Karpas-422 (cell line): ENCODE measurements around the gene GPR142. TPM values are rescaled to one million over a fixed set of nuclear protein-coding genes. Genes with fewer than 3 reads are reported as not detected.

ENCODE experiments used
- DNase-seq: peaks from one replicate; pipeline ENCODE4 v3.0.0-alpha.2; 2015
- H2AFZ ChIP-seq: fragments of 200-600 bp; sonication (generic); 2 replicates; pipeline ENCODE4 v1.6.1; 2014; ENCODE audit warnings: antibody characterized with exemption, low read length, mixed read lengths
- H3K27ac ChIP-seq: fragments of 200-600 bp; sonication (generic); 2 replicates; pipeline ENCODE4 v1.5.1; 2014; ENCODE audit warnings: mild to moderate bottlenecking, low read length, moderate library complexity
- H3K27me3 ChIP-seq: fragments of 200-600 bp; sonication (generic); 2 replicates; pipeline ENCODE4 v1.6.1; 2014; ENCODE audit warnings: low read length, mixed read lengths
- H3K36me3 ChIP-seq: fragments of 200-600 bp; sonication (generic); 2 replicates; pipeline ENCODE4 v1.6.1; 2014; ENCODE audit warnings: low read length, mixed read lengths; ENCODE audit not compliant: insufficient read depth
- H3K4me1 ChIP-seq: fragments of 200-600 bp; sonication (generic); 2 replicates; pipeline ENCODE4 v1.6.1; 2014; ENCODE audit warnings: mild to moderate bottlenecking, low read length, mixed read lengths
- H3K4me2 ChIP-seq: fragments of 200-600 bp; sonication (generic); 2 replicates; pipeline ENCODE4 v1.6.1; 2014; ENCODE audit warnings: low read length, low read depth, mild to moderate bottlenecking; ENCODE audit not compliant: poor library complexity, severe bottlenecking
- H3K4me3 ChIP-seq: fragments of 200-600 bp; sonication (generic); 2 replicates; pipeline ENCODE4 v1.5.1; 2014; ENCODE audit warnings: mild to moderate bottlenecking, antibody characterized with exemption, low read length, mixed read lengths
- H3K79me2 ChIP-seq: fragments of 200-600 bp; sonication (generic); 2 replicates; pipeline ENCODE4 v1.6.1; 2014; ENCODE audit warnings: mild to moderate bottlenecking, low read length, mixed read lengths
- H3K9ac ChIP-seq: fragments of 200-600 bp; sonication (generic); 2 replicates; pipeline ENCODE4 v1.6.0; 2014; ENCODE audit warnings: low read length
- H3K9me2 ChIP-seq: fragments of 200-600 bp; sonication (generic), shearing (Covaris generic); replicated peaks from 2 replicates; pipeline ENCODE4 v1.6.0; 2014; ENCODE audit warnings: mild to moderate bottlenecking, low read length, moderate library complexity; ENCODE audit not compliant: insufficient read depth
- H3K9me3 ChIP-seq: fragments of 300-700, 200-600 bp; sonication (generic); 2 replicates; pipeline ENCODE4 v1.6.1; 2014; ENCODE audit warnings: low read length, mixed read lengths
- H4K20me1 ChIP-seq: fragments of 200-600 bp; sonication (generic); 2 replicates; pipeline ENCODE4 v1.6.1; 2014; ENCODE audit warnings: mild to moderate bottlenecking, antibody characterized with exemption, low read length, low read depth; ENCODE audit not compliant: insufficient read depth
- total RNA-seq: library from RNA; depleted of rRNA; stranded (reverse); fragments of >200 nt; shearing (Covaris generic); gene quantifications from 2 replicates; pipeline ENCODE4 v1.2.3, GENCODE V29; 2014; ENCODE audit warnings: low replicate concordance

The GPR142 gene
- total RNA-seq, 1 experiment from 2014 or later = not detected

DNA sequence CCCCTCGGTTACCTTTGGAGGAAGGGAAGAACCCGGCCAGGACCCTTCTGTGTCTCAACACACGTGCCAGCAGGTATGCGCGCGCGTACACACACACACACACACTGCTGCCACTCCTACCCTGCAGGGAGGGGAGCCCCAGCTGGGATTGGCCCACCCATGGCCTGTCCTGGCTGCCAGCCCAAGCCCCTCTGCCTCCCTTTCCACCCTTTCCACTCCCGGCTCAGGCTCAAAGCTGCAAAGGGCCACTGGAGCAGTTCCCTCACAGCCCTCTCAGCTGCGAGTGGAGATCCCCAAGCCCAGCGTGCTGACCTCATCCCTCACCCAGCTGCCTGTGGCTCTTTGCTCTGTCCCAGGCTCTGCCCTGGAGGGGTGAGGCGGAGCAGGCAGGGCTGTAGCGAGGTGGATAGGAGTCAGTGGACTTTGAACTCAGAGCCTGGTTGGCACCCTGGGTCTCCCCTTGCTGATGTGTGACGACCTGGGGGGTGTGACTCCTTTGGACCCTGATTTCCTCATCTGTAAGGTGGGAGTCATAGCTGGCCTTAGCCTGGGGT, 26.8 kb upstream of the GPR142 start:
- Histone ChIP-seq H2AFZ (no peak overlapping the region), H4K20me1 (no peaks in the 10 kb centered on the region), H3K9ac (no peak overlapping the region), H3K36me3 (no peaks in the 10 kb centered on the region), H3K27ac (no peak overlapping the region), H3K27me3 (no peaks in the 10 kb centered on the region), H3K4me2 (no peak overlapping the region), H3K79me2 (no peaks in the 10 kb centered on the region), H3K4me1 (no peaks in the 10 kb centered on the region; the same call in 1 of the 2 replicates), H3K4me3 (no peak overlapping the region), H3K9me3 (no peaks in the 10 kb centered on the region), H3K9me2 (no peaks in the 10 kb centered on the region)
- no peak for DNase-seq

DNA sequence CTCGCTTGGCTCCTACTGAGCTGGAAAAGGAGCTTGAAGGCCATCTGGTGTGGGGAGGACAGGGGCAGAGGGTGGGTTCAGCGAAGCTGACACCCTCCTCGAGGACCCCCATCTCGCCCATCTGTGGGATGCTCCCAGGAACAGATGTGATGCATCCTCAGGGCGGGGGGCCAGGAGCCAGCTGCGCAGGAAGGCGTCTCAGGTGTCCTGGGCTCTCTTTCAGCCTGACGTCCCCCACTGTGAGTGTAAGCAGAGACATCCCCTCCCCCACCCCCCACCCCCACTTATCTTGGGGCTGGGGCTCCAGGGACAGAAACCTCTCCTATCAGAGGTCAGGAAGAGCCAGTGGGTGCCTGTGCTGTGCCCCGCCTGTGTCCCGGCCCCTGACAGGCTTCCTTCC, 25.1 kb upstream of the GPR142 start:
- H3K9me2 ChIP-seq = no peaks in the 10 kb centered on the region
- H3K9ac ChIP-seq = no peak overlapping the region
- no peaks in the 10 kb centered on the region; the same call in 1 of the 2 replicates for H3K4me1 ChIP-seq
- no peak overlapping the region for H2AFZ ChIP-seq
- no peaks in the 10 kb centered on the region for H3K9me3 ChIP-seq
- H3K36me3 ChIP-seq = no peaks in the 10 kb centered on the region
- H4K20me1 ChIP-seq = no peaks in the 10 kb centered on the region
- no peaks in the 10 kb centered on the region for H3K79me2 ChIP-seq
- H3K4me2 ChIP-seq = no peak overlapping the region
- no peaks in the 10 kb centered on the region for H3K27me3 ChIP-seq
- no peak for DNase-seq
- H3K27ac ChIP-seq = no peak overlapping the region
- no peak overlapping the region for H3K4me3 ChIP-seq

DNA sequence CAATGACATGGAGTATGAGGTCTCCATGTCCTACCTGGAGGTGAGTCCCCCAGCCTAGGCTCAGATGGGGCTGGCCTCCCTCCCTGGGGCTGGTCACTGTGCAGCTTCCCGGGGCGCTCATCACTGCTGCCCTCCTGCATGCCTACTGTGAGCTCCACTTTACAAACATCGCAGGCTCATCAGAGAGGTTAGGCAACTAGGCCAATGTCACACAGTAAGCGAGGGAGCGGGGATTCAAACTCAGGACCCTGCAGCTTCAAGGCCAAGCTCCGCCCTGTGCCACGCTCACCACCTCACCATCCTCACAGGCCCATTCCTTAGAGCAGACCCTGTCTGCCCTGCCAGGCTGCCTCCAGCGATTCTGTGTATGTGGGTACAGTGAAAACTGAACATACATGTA, 24.2 kb upstream of the GPR142 start:
- Histone ChIP-seq H3K4me3 (no peak overlapping the region), H3K27me3 (no peaks in the 10 kb centered on the region), H3K4me1 (no peaks in the 10 kb centered on the region; the same call in 1 of the 2 replicates), H3K9ac (no peak overlapping the region), H3K9me2 (no peaks in the 10 kb centered on the region), H3K4me2 (no peak overlapping the region), H2AFZ (no peak overlapping the region), H4K20me1 (no peaks in the 10 kb centered on the region), H3K79me2 (no peaks in the 10 kb centered on the region), H3K27ac (no peak overlapping the region), H3K9me3 (no peaks in the 10 kb centered on the region), H3K36me3 (no peaks in the 10 kb centered on the region)
- no peak for DNase-seq

DNA sequence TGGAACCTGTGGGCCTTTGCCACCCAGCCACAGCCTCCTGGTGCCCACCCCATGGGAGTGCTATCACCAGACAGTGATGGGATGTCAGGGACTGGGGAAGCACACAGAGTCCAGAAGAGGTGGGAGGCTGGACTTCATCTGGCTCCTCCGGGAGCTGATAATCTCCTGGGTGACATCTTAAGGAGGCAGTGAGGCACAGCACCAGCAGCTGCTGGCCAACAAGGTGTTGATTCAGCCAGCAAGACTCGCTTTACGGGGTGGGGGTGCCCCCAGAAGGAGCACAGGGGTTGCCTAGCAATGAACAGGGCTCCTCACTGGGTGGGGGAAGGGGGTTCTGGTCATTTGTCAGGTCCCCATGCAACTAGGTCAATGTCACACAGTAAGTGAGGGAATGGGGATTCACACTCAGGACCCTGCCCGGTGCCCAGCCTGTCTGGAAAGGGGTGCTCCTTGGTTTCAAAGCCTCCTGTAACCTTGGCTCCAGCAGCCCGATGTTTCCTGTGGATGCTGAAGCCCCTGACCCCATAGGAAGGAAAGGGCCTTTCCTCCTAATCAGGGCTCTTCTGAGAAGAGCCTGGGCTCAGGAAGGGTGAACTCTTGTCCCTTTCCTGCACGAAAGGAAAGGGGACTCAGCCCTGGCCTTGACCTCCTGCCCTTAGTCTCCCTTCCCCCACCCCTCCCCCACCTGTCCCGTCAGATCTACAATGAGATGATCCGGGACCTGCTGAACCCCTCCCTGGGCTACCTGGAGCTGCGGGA, 23.6 kb upstream of the GPR142 start:
- H3K4me2 ChIP-seq = no peak overlapping the region
- H3K4me3 ChIP-seq = no peak overlapping the region
- DNase-seq = no peak
- H3K9ac ChIP-seq = no peak overlapping the region
- no peak overlapping the region for H3K27ac ChIP-seq
- no peaks in the 10 kb centered on the region for H3K9me3 ChIP-seq
- no peak overlapping the region for H2AFZ ChIP-seq
- no peaks in the 10 kb centered on the region for H4K20me1 ChIP-seq
- H3K9me2 ChIP-seq = no peaks in the 10 kb centered on the region
- no peaks in the 10 kb centered on the region for H3K27me3 ChIP-seq
- no peaks in the 10 kb centered on the region for H3K36me3 ChIP-seq
- H3K79me2 ChIP-seq = no peaks in the 10 kb centered on the region
- H3K4me1 ChIP-seq = no peaks in the 10 kb centered on the region; the same call in 1 of the 2 replicates

DNA sequence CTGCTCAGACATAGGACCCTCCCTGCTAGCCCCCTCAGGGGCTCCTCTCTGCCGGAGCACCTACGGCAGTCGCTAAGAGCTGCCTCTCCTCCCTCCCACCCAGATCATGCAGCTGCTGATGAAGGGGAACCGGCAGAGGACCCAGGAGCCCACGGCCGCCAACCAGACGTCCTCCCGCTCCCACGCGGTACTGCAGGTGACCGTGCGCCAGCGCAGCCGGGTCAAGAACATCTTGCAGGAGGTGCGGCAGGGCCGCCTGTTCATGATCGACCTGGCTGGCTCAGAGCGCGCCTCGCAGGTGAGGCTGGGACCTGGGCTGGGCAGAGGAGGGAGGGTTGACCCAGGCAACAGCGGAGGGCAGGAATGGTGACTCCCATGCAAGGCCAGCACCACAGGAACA, 22.6 kb upstream of the GPR142 start:
- H3K9ac ChIP-seq = no peak overlapping the region
- no peak overlapping the region for H2AFZ ChIP-seq
- no peaks in the 10 kb centered on the region for H3K27me3 ChIP-seq
- H3K4me2 ChIP-seq = no peak overlapping the region
- no peak for DNase-seq
- H3K36me3 ChIP-seq = no peaks in the 10 kb centered on the region
- H3K9me2 ChIP-seq = no peaks in the 10 kb centered on the region
- H3K9me3 ChIP-seq = no peaks in the 10 kb centered on the region
- H4K20me1 ChIP-seq = no peaks in the 10 kb centered on the region
- H3K27ac ChIP-seq = no peak overlapping the region
- no peak overlapping the region for H3K4me3 ChIP-seq
- no peaks in the 10 kb centered on the region for H3K79me2 ChIP-seq
- no peaks in the 10 kb centered on the region; the same call in 1 of the 2 replicates for H3K4me1 ChIP-seq

DNA sequence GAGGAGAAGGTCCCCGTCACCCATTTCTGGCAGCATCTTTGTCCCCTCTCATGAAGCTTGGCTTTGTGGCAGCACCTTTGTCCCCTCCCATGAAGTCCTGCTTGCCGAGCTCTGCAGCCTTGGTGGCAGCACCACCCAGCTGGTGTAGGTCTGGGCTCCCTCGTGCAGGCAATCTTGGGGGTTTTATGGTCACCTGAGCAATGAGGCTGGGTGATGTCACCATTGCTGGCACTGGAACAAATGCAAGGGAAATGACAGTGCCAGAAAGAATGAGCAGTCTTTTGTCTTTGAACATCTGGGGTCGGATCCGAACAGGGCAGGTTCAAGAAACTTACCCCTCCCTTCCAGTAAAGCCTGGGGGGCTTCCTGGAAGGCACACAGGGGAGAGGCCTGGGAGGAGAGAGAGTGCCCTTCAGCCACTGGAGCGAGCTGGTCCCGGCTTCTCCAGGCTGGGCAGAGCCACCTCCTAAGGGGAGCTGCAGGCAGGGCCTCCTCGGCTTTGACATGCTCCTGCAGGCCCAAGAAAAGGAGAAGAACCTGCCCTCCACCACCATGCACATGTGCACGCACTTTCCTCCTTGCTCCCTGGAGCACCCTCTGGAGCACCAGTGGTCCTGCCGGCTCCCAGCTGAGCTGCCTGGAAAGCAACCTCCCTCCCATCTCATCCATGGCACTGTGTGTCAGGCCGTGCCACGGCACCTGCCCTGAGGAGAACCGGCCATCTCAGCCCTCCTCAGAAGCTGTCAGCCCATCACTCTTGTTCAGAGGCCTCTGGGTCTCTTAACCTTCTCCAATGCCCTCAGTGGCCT, 21.7 kb upstream of the GPR142 start:
- Histone ChIP-seq H3K4me2 (no peak overlapping the region), H3K27ac (no peak overlapping the region), H3K4me1 (no peaks in the 10 kb centered on the region), H2AFZ (no peak overlapping the region), H3K4me3 (no peak overlapping the region), H3K36me3 (no peaks in the 10 kb centered on the region), H3K27me3 (no peaks in the 10 kb centered on the region), H3K9me2 (no peaks in the 10 kb centered on the region), H4K20me1 (no peaks in the 10 kb centered on the region), H3K79me2 (no peaks in the 10 kb centered on the region), H3K9me3 (no peaks in the 10 kb centered on the region), H3K9ac (no peak overlapping the region)
- no peak for DNase-seq

DNA sequence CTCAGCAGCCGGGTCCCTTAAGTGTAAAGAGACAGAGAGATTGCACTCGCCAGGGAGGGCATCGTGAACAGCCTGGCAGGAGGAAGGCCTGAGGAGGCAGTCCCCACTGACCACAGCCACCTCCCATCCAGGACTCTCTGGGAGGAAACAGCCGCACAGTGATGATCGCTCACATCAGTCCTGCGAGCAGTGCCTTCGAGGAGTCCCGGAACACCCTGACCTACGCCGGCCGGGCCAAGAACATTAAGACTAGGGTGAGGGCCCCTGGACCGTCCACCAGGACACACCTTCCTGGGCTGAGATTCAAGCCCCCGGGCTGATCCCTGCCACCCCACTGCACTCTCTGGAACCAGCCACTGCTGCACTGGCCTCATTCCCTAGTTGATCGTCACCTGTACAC, 19.7 kb upstream of the GPR142 start:
- no peak for DNase-seq
- no peaks in the 10 kb centered on the region for H3K79me2 ChIP-seq
- H2AFZ ChIP-seq = no peak overlapping the region
- no peak overlapping the region for H3K4me2 ChIP-seq
- H3K9ac ChIP-seq = no peak overlapping the region
- H3K36me3 ChIP-seq = no peaks in the 10 kb centered on the region
- H3K27me3 ChIP-seq = no peaks in the 10 kb centered on the region
- H4K20me1 ChIP-seq = no peaks in the 10 kb centered on the region
- no peak overlapping the region for H3K4me3 ChIP-seq
- H3K9me2 ChIP-seq = no peaks in the 10 kb centered on the region
- no peaks in the 10 kb centered on the region for H3K9me3 ChIP-seq
- no peak overlapping the region for H3K27ac ChIP-seq
- no peaks in the 10 kb centered on the region for H3K4me1 ChIP-seq

DNA sequence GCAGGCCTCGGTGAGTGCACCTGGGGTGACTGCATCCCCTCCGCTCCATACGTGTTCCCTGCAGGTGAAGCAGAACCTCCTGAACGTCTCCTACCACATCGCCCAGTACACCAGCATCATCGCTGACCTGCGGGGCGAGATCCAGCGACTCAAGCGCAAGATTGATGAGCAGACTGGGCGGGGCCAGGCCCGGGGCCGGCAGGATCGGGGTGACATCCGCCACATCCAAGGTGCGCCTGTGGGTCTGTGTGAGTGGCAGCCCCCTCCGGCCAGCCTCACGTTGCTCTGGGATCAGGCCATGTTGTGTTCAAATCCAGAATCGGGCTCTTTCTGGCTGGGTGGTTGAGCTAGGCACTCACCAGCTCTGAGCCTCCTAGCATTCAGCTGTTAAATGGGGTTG, 18.2 kb upstream of the GPR142 start:
- Histone ChIP-seq H3K27ac (no peak overlapping the region), H3K9me2 (no peaks in the 10 kb centered on the region), H4K20me1 (no peaks in the 10 kb centered on the region), H3K27me3 (no peaks in the 10 kb centered on the region), H3K4me1 (no peaks in the 10 kb centered on the region), H3K79me2 (no peaks in the 10 kb centered on the region), H3K9me3 (no peaks in the 10 kb centered on the region), H3K36me3 (no peaks in the 10 kb centered on the region), H2AFZ (no peak overlapping the region), H3K9ac (no peak overlapping the region), H3K4me2 (no peak overlapping the region), H3K4me3 (no peak overlapping the region)
- DNase-seq = no peak
